Epithelial cell of prostate (primary cell): ENCODE data around the gene CALY.
A peak's percentile ranks its signal among the peaks of the same experiment; 100 is the strongest.

Experiments
- DNase-seq: peaks from one replicate; pipeline ENCODE4 v3.0.0-alpha.2; 2011; ENCODE audit warnings: low read depth, low spot score
- H3K27ac ChIP-seq: fragments of 450-650 bp; 2 replicates; pipeline ENCODE4 v1.5.1; 2017; ENCODE audit warnings: mild to moderate bottlenecking

Gene CALY

GRCh38 chr10:133295426-133296320 is 41.0 kb downstream of the CALY start:
- DNase-seq: no peak
- H3K27ac ChIP-seq: no peak overlapping the region

- H3K27ac ChIP-seq: peak overlapping the region; percentile 65
- DNase-seq: no peak
Observed at GRCh38 chr10:133294189-133294588, 42.5 kb downstream of the CALY start.

- no peak for DNase-seq
- peak overlapping the region; percentile 65 for H3K27ac ChIP-seq
Observed at GRCh38 chr10:133293810-133294119, 42.9 kb downstream of the CALY start.

GRCh38 chr10:133292919-133293809 is 43.5 kb downstream of the CALY start:
- no peak for DNase-seq
- H3K27ac ChIP-seq: peak overlapping the region; percentile 65

- DNase-seq: no peak
- H3K27ac ChIP-seq: no peak overlapping the region
Observed at GRCh38 chr10:133289761-133290160, 46.9 kb downstream of the CALY start.

GRCh38 chr10:133287832-133288500 is 48.7 kb downstream of the CALY start:
- no peak for DNase-seq
- no peak overlapping the region for H3K27ac ChIP-seq

- no peak overlapping the region for H3K27ac ChIP-seq
- no peak for DNase-seq
Observed at GRCh38 chr10:133286366-133286765, 50.3 kb downstream of the CALY start.

GRCh38 chr10:133285217-133285616 is 51.5 kb downstream of the CALY start:
- no peak for DNase-seq
- H3K27ac ChIP-seq: no peak overlapping the region

- no peak overlapping the region for H3K27ac ChIP-seq
- no peak for DNase-seq
Observed at GRCh38 chr10:133283931-133284330, 52.8 kb downstream of the CALY start.

- DNase-seq: no peak
- H3K27ac ChIP-seq: no peak overlapping the region
Observed at GRCh38 chr10:133282846-133283390, 53.8 kb downstream of the CALY start.

GRCh38 chr10:133281628-133282372 is 54.9 kb downstream of the CALY start:
- no peak for DNase-seq
- H3K27ac ChIP-seq: no peak overlapping the region

- DNase-seq: no peak
- H3K27ac ChIP-seq: no peak overlapping the region
Observed at GRCh38 chr10:133281084-133281483, 55.6 kb downstream of the CALY start.

GRCh38 chr10:133280391-133281059 is 56.2 kb downstream of the CALY start:
- H3K27ac ChIP-seq: peak overlapping the region; percentile 90
- no peak for DNase-seq

GRCh38 chr10:133279326-133280226 is 57.1 kb downstream of the CALY start:
- DNase-seq: no peak
- peak overlapping the region; percentile 90 for H3K27ac ChIP-seq

- peak; percentile 72 for DNase-seq
- H3K27ac ChIP-seq: peak overlapping the region; percentile 90
Observed at GRCh38 chr10:133278577-133279265, 58.0 kb downstream of the CALY start.

GRCh38 chr10:133277993-133278576 is 58.6 kb downstream of the CALY start:
- DNase-seq: no peak
- H3K27ac ChIP-seq: peak overlapping the region; percentile 90

- no peak for DNase-seq
- peak overlapping the region; percentile 90 for H3K27ac ChIP-seq
Observed at GRCh38 chr10:133277277-133277992, 59.3 kb downstream of the CALY start.
